K562 (cell line): ENCODE results near the gene AUNIP. TPM values are rescaled to one million over a fixed set of nuclear protein-coding genes. Genes with fewer than 3 reads are reported as not detected.
A peak's percentile ranks its signal among the peaks of the same experiment; 100 is the strongest.

Experiments
- ATF1 ChIP-seq, 2 experiments: fragments of 450-650 bp in 1 of 2; IDR thresholded peaks; 2 replicates each; pipeline ENCODE4 v1.6.1; 2016; ENCODE audit warnings: missing compliant biosample characterization in 1 of 2, missing genetic modification characterization in 1 of 2
- E2F3 ChIP-seq: fragments of 250-450 bp; sonication (Bioruptor Pico); IDR thresholded peaks from 2 replicates; pipeline ENCODE4 v1.4.0; 2020; ENCODE audit warnings: mild to moderate bottlenecking
- FOSL1 ChIP-seq: fragments of 200-800 bp; sonication (Bioruptor generic); conservative IDR thresholded peaks from 2 replicates; pipeline ENCODE4 v1.6.1; 2016; ENCODE audit warnings: missing genetic modification characterization, missing compliant biosample characterization
- HIVEP1 ChIP-seq: fragments of 250-450 bp; sonication (Bioruptor Pico); IDR thresholded peaks from 2 replicates; pipeline ENCODE4 v1.4.0; 2020; ENCODE audit warnings: mild to moderate bottlenecking
- JUND ChIP-seq, 2 experiments: IDR thresholded peaks; 2 replicates in 1 of 2; 3 replicates in 1 of 2; pipeline ENCODE4 v1.6.1; 2011; ENCODE audit warnings: borderline replicate concordance in 2 of 2, low read depth in 2 of 2, low read length in 2 of 2, improper control_type of control experiment in 1 of 2, missing biosample characterization in 1 of 2, missing genetic modification characterization in 1 of 2, missing genetic modification reagents in 1 of 2
- L3MBTL2 ChIP-seq: fragments of 450-650 bp; IDR thresholded peaks from 2 replicates; pipeline ENCODE4 v1.6.1; 2016; ENCODE audit warnings: mild to moderate bottlenecking, moderate library complexity
- MTA2 ChIP-seq: fragments of 450-650 bp; IDR thresholded peaks from 2 replicates; pipeline ENCODE4 v1.6.1; 2016; ENCODE audit warnings: low read depth
- RAD21 ChIP-seq, 2 experiments: fragments of 250-450 bp in 1 of 2; fragments of 450-650 bp in 1 of 2; sonication (Bioruptor Pico) in 1 of 2; formaldehyde crosslinking in 1 of 2; IDR thresholded peaks in 1 of 2; conservative IDR thresholded peaks in 1 of 2; 2 replicates each; pipeline versions ENCODE4 v1.4.0 to v1.8.0; 2020 to 2022; ENCODE audit warnings: mild to moderate bottlenecking in 2 of 2, moderate library complexity in 1 of 2
- RBFOX2 ChIP-seq: fragments of 200-400 bp; formaldehyde crosslinking; IDR thresholded peaks from 2 replicates; pipeline ENCODE4 v1.6.1; 2017; ENCODE audit warnings: low read depth, mild to moderate bottlenecking, low read length, moderate library complexity
- SIN3B ChIP-seq: fragments of 450-650 bp; IDR thresholded peaks from 2 replicates; pipeline ENCODE4 v1.6.1; 2017; ENCODE audit warnings: low read depth, mild to moderate bottlenecking, moderate library complexity
- SMC3 ChIP-seq: conservative IDR thresholded peaks from 2 replicates; pipeline ENCODE4 v1.6.1; 2011; ENCODE audit warnings: low read depth, low read length, improper control_type of control experiment; ENCODE audit not compliant: insufficient read depth
- SRF ChIP-seq, 2 experiments: fragments of 250-450, 450-650 bp in 1 of 2; sonication (Bioruptor Pico) in 1 of 2; sonication (generic) in 1 of 2; formaldehyde crosslinking; IDR thresholded peaks; 2 replicates each; pipeline versions ENCODE4 v1.5.0 to v1.5.1; 2020 to 2022; ENCODE audit warnings: mild to moderate bottlenecking in 1 of 2, missing genetic modification reagents in 1 of 2
- STAG1 ChIP-seq: sonication (generic); formaldehyde crosslinking; IDR thresholded peaks from 2 replicates; pipeline ENCODE4 v1.5.0; 2020; ENCODE audit warnings: missing genetic modification reagents, borderline replicate concordance
- TGIF2 ChIP-seq: sonication (generic); formaldehyde crosslinking; IDR thresholded peaks from 2 replicates; pipeline ENCODE4 v1.8.1; 2022; ENCODE audit warnings: mild to moderate bottlenecking, missing genetic modification reagents, moderate library complexity
- XRCC5 ChIP-seq: fragments of 200-400 bp; formaldehyde crosslinking; IDR thresholded peaks from 2 replicates; pipeline ENCODE4 v1.6.1; 2017; ENCODE audit warnings: low read depth, mild to moderate bottlenecking, low read length
- ZZZ3 ChIP-seq: fragments of 450-650 bp; IDR thresholded peaks from 2 replicates; pipeline ENCODE4 v1.6.1; 2016; ENCODE audit warnings: antibody characterized with exemption, mild to moderate bottlenecking, moderate library complexity
- polyA plus RNA-seq, 8 experiments: library from polyadenylated mRNA; depleted of rRNA in 4 of 8; stranded (reverse) in 5 of 8; unstranded in 3 of 8; fragments of >200 nt; fragmentation: Nextera tagmentation in 2 of 8; fragmentation: Illumina TruSeq in 1 of 8; extraction: Ambion mirVana in 2 of 8; extraction: Trizol in 1 of 8; gene quantifications; 2 replicates each; pipeline versions ENCODE4 v1.2.1 to v1.2.3, GENCODE V29; 2011 to 2014; ENCODE audit warnings: inconsistent platforms in 1 of 8, missing spikeins in 1 of 8
- total RNA-seq, 7 experiments: library from RNA; depleted of rRNA in 6 of 7; stranded (reverse); fragments of >200 nt in 6 of 7; fragmentation: Illumina TruSeq in 2 of 7; extraction: Trizol in 2 of 7; gene quantifications; 2 replicates each; pipeline versions ENCODE4 v1.2.1 to v1.2.3, GENCODE V29; 2011 to 2021; ENCODE audit warnings: low replicate concordance in 1 of 7
- TF ChIP-seq, protein P1 (sequence below): sonication (generic); formaldehyde crosslinking; IDR thresholded peaks from 2 replicates; pipeline ENCODE4 v1.8.0; 2022; ENCODE audit warnings: missing genetic modification reagents, mild to moderate bottlenecking, moderate library complexity, borderline replicate concordance
- TF ChIP-seq, protein P2 (sequence below): sonication (generic); formaldehyde crosslinking; IDR thresholded peaks from 2 replicates; pipeline ENCODE4 v1.8.1; 2023; ENCODE audit warnings: mild to moderate bottlenecking, missing genetic modification reagents
- TF ChIP-seq, protein P3 (sequence below): fragments of 250-450 bp; sonication (Bioruptor Pico); IDR thresholded peaks from 2 replicates; pipeline ENCODE4 v1.8.0; 2022; ENCODE audit warnings: inconsistent platforms
- TF ChIP-seq, protein P4 (sequence below): sonication (generic); formaldehyde crosslinking; IDR thresholded peaks from 2 replicates; pipeline ENCODE4 v1.8.1; 2023; ENCODE audit warnings: mild to moderate bottlenecking, missing genetic modification reagents, moderate library complexity

Gene AUNIP
- total and polyA plus RNA-seq, 9 of the 15 experiments (the other 6 are each of a cell fraction or from before 2014, with no cell fraction given): 12.1 to 53.8 (median 47.1) TPM

DNA sequence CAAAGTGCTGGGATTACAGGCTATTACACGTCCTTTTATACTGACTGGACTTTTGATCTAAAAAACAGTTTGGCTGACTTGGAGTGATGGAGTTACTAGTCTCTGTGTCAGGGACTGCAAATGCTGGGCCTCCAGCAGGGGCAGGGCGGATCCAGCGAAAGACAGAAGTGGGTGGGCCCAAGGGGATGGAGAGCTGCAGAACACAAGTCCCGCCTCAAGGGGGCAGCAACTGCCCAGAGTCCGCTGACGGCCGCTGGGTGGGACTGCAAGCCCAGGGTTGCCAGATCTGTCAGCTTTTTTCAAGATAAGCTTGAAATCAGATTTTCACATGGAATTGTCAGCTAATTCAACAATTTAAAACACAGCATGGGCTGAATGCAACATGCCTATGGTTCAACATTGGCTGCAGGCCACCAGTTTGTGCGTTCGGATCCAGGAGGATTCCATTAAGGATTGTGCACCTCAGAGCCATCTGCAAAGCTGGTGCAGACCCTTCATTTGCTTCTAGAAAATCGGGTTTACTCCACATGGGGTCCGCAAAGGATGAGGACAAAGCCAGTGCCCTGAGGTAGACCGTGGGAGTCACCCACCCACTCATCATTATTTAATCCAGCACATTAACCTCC is 36.2 kb upstream of the AUNIP start (continued):
- TF ChIP-seq, protein P1, sequence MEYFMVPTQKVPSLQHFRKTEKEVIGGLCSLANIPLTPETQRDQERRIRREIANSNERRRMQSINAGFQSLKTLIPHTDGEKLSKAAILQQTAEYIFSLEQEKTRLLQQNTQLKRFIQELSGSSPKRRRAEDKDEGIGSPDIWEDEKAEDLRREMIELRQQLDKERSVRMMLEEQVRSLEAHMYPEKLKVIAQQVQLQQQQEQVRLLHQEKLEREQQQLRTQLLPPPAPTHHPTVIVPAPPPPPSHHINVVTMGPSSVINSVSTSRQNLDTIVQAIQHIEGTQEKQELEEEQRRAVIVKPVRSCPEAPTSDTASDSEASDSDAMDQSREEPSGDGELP (CRISPR knock-in tag): peak; percentile 80; the same call in 1 of the 2 replicates
- TF ChIP-seq TGIF2 (CRISPR knock-in tag) (no peak), L3MBTL2 (peak; percentile 21; the same call in 1 of the 2 replicates), MTA2 (no peak), ATF1 (CRISPR knock-in tag; IDR thresholded peaks at IDR 0.05) (no peak), ATF1 (tag; IDR thresholded peaks at IDR 0.05) (peak; percentile 69), SMC3 (peak; percentile 99), STAG1 (CRISPR knock-in tag) (peak; percentile 97), JUND (IDR thresholded peaks at IDR 0.05; ENCODE audit: borderline replicate concordance, low read depth, low read length) (peak; percentile 67), JUND (tag; IDR thresholded peaks at IDR 0.05; ENCODE audit: borderline replicate concordance, low read depth, low read length) (peak; percentile 50; the same call in 1 of the 3 replicates), RBFOX2 (peak; percentile 41; the same call in 1 of the 2 replicates), XRCC5 (peak; percentile 92), SRF (CRISPR knock-in tag; IDR thresholded peaks at IDR 0.05) (peak in 1 of 2 experiments; percentile 72; a peak in 1 of 4 replicates), SIN3B (0 out of 2 replicates have a peak, but pooled peaks have one; percentile 32), FOSL1 (tag) (peak; percentile 30; the same call in 1 of the 2 replicates), RAD21 (CRISPR knock-in tag; conservative IDR thresholded peaks at IDR 0.05 in 1 of 2, IDR thresholded peaks at IDR 0.05 in 1 of 2) (peak; percentile 100), E2F3 (no peak), ZZZ3 (peak; percentile 55; the same call in 1 of the 2 replicates), HIVEP1 (CRISPR knock-in tag) (no peak)
- TF ChIP-seq, protein P2, sequence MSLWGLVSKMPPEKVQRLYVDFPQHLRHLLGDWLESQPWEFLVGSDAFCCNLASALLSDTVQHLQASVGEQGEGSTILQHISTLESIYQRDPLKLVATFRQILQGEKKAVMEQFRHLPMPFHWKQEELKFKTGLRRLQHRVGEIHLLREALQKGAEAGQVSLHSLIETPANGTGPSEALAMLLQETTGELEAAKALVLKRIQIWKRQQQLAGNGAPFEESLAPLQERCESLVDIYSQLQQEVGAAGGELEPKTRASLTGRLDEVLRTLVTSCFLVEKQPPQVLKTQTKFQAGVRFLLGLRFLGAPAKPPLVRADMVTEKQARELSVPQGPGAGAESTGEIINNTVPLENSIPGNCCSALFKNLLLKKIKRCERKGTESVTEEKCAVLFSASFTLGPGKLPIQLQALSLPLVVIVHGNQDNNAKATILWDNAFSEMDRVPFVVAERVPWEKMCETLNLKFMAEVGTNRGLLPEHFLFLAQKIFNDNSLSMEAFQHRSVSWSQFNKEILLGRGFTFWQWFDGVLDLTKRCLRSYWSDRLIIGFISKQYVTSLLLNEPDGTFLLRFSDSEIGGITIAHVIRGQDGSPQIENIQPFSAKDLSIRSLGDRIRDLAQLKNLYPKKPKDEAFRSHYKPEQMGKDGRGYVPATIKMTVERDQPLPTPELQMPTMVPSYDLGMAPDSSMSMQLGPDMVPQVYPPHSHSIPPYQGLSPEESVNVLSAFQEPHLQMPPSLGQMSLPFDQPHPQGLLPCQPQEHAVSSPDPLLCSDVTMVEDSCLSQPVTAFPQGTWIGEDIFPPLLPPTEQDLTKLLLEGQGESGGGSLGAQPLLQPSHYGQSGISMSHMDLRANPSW (CRISPR knock-in tag): 0 out of 2 replicates have a peak, but pooled peaks have one; percentile 19
- TF ChIP-seq, protein P3, sequence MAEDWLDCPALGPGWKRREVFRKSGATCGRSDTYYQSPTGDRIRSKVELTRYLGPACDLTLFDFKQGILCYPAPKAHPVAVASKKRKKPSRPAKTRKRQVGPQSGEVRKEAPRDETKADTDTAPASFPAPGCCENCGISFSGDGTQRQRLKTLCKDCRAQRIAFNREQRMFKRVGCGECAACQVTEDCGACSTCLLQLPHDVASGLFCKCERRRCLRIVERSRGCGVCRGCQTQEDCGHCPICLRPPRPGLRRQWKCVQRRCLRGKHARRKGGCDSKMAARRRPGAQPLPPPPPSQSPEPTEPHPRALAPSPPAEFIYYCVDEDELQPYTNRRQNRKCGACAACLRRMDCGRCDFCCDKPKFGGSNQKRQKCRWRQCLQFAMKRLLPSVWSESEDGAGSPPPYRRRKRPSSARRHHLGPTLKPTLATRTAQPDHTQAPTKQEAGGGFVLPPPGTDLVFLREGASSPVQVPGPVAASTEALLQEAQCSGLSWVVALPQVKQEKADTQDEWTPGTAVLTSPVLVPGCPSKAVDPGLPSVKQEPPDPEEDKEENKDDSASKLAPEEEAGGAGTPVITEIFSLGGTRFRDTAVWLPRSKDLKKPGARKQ (CRISPR knock-in tag): no peak; the same call in 1 of the 2 replicates
- TF ChIP-seq, protein P4, sequence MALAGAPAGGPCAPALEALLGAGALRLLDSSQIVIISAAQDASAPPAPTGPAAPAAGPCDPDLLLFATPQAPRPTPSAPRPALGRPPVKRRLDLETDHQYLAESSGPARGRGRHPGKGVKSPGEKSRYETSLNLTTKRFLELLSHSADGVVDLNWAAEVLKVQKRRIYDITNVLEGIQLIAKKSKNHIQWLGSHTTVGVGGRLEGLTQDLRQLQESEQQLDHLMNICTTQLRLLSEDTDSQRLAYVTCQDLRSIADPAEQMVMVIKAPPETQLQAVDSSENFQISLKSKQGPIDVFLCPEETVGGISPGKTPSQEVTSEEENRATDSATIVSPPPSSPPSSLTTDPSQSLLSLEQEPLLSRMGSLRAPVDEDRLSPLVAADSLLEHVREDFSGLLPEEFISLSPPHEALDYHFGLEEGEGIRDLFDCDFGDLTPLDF (CRISPR knock-in tag): peak; percentile 55; the same call in 1 of the 2 replicates
